K562 (cell line): ENCODE data around the gene ZNF80. TPM values are rescaled to one million over a fixed set of nuclear protein-coding genes. Genes with fewer than 3 reads are reported as not detected.

Source experiments
- ATAC-seq: fragments of 200-7000 bp; cut with Tn5 transposase; 3 replicates; pipeline ENCODE4 v1.9.1; 2020; ENCODE audit warnings: moderate library complexity
- BruUV-seq: library from RNA; stranded (reverse); fragments of 400-500 nt; replicated peaks from 2 replicates; lab custom pipeline; 2021; lab: Mats Ljungman, UMichigan
- CTCF ChIA-PET: fragments of 300-600 bp; formaldehyde crosslinking; extraction: SDS; loops from one replicate; lab custom pipeline; 2021; ENCODE audit warnings: low intra/inter-chr PET ratio; lab: Yijun Ruan, JAX
- POLR2A ChIA-PET: fragments of 300-600, 350-650 bp; sonication (Branson Sonifier 250); formaldehyde crosslinking; extraction: SDS; loops from one replicate; lab custom pipeline; 2021; ENCODE audit warnings: antibody characterized with exemption, inconsistent platforms; lab: Yijun Ruan, JAX
- DNase-seq, 4 experiments: peaks; one replicate each; pipeline versions ENCODE4 v3.0.0 to v3.0.0-alpha.2; 2011 to 2018; ENCODE audit warnings: low spot score in 3 of 4, mixed read lengths in 3 of 4; ENCODE audit errors: extremely low read depth in 1 of 4
- FAIRE-seq: peaks from 2 replicates; lab custom pipeline; 2011; peaks lifted over from hg19 to GRCh38; lab: Jason Lieb, UNC
- H2AFZ ChIP-seq: 2 replicates; pipeline ENCODE4 v1.6.0; 2011; ENCODE audit warnings: low read depth, low read length, control low read depth, inconsistent platforms
- H3K27ac ChIP-seq: fragments of 200-600 bp; 3 replicates; pipeline ENCODE4 v1.8.0; 2011; ENCODE audit warnings: low read depth, mild to moderate bottlenecking, control low read depth, inconsistent platforms, low read length, moderate library complexity, mixed read lengths; ENCODE audit errors: extremely low read depth
- H3K27me3 ChIP-seq, 2 experiments: fragments of 300-600 bp in 1 of 2; 2 replicates in 1 of 2; 3 replicates in 1 of 2; pipeline versions ENCODE4 v1.6.0 to v1.8.0; 2011; ENCODE audit warnings: inconsistent platforms in 2 of 2, low read length in 2 of 2, mild to moderate bottlenecking in 1 of 2, mixed read lengths in 1 of 2, moderate library complexity in 1 of 2; ENCODE audit not compliant: control insufficient read depth in 2 of 2, insufficient read depth in 2 of 2
- H3K36me3 ChIP-seq: fragments of 300-600 bp; 3 replicates; pipeline ENCODE4 v1.8.0; 2011; ENCODE audit warnings: mild to moderate bottlenecking, low read length, inconsistent platforms; ENCODE audit not compliant: control insufficient read depth, insufficient read depth
- H3K4me1 ChIP-seq, 2 experiments: fragments of 200-600 bp in 1 of 2; replicated peaks in 1 of 2; 2 replicates in 1 of 2; 3 replicates in 1 of 2; pipeline versions ENCODE4 v1.5.1 to v1.8.0; 2011; ENCODE audit warnings: inconsistent platforms in 2 of 2, low read length in 2 of 2, mild to moderate bottlenecking in 1 of 2, mixed read lengths in 1 of 2, moderate library complexity in 1 of 2; ENCODE audit not compliant: control insufficient read depth in 2 of 2, insufficient read depth in 2 of 2
- H3K4me2 ChIP-seq: 2 replicates; pipeline ENCODE4 v1.6.1; 2011; ENCODE audit warnings: low read length, control low read depth, inconsistent platforms, mixed read lengths; ENCODE audit not compliant: insufficient read depth
- H3K4me3 ChIP-seq: fragments of 200-600 bp; sonication (generic), shearing (Covaris generic); 2 replicates; pipeline ENCODE4 v1.5.1; 2016; ENCODE audit warnings: control low read depth, inconsistent platforms
- H3K79me2 ChIP-seq: fragments of 200-600 bp; 3 replicates; pipeline ENCODE4 v1.8.0; 2011; ENCODE audit warnings: low read length, inconsistent platforms; ENCODE audit not compliant: control insufficient read depth, insufficient read depth
- H3K9ac ChIP-seq, 2 experiments: 2 replicates each; pipeline versions ENCODE4 v1.6.0 to v1.6.1; 2011; ENCODE audit warnings: low read depth in 2 of 2, low read length in 2 of 2, control low read depth in 1 of 2, inconsistent platforms in 1 of 2, mild to moderate bottlenecking in 1 of 2, mixed read lengths in 1 of 2; ENCODE audit not compliant: insufficient read depth in 1 of 2
- H3K9me1 ChIP-seq: one replicate; pipeline ENCODE4 v1.6.0; 2011; ENCODE audit warnings: inconsistent platforms, mild to moderate bottlenecking, low read length, moderate library complexity; ENCODE audit not compliant: control insufficient read depth, insufficient read depth
- H3K9me3 ChIP-seq: replicated peaks from 2 replicates; pipeline ENCODE4 v1.5.1; 2011; ENCODE audit warnings: low read depth, low read length, inconsistent platforms; ENCODE audit not compliant: control insufficient read depth, insufficient read depth
- H4K20me1 ChIP-seq: replicated peaks from 2 replicates; pipeline ENCODE4 v1.6.1; 2011; ENCODE audit warnings: low read length, inconsistent platforms, mixed read lengths; ENCODE audit not compliant: control insufficient read depth, insufficient read depth
- CBFB ChIP-seq: sonication (generic); formaldehyde crosslinking; IDR thresholded peaks from 2 replicates; pipeline ENCODE4 v1.4.0; 2020; ENCODE audit warnings: mild to moderate bottlenecking, missing genetic modification reagents
- CHCHD3 ChIP-seq: fragments of 250-450 bp; sonication (Bioruptor Pico); IDR thresholded peaks from 2 replicates; pipeline ENCODE4 v2.1.2; 2022; ENCODE audit warnings: mild to moderate bottlenecking
- E2F3 ChIP-seq: fragments of 250-450 bp; sonication (Bioruptor Pico); IDR thresholded peaks from 2 replicates; pipeline ENCODE4 v1.4.0; 2020; ENCODE audit warnings: mild to moderate bottlenecking
- ETV5 ChIP-seq: sonication (generic); formaldehyde crosslinking; IDR thresholded peaks from 2 replicates; pipeline ENCODE4 v1.4.0; 2020; ENCODE audit warnings: low read depth, mild to moderate bottlenecking, missing genetic modification reagents
- HNRNPK ChIP-seq: fragments of 200-400 bp; formaldehyde crosslinking; IDR thresholded peaks from one replicate; pipeline ENCODE4 v1.6.1; 2018; ENCODE audit warnings: mild to moderate bottlenecking, low read depth, low read length; ENCODE audit not compliant: poor library complexity, severe bottlenecking
- KLF10 ChIP-seq: fragments of 250-450 bp; sonication (Bioruptor Pico); IDR thresholded peaks from 2 replicates; pipeline ENCODE4 v1.6.1; 2021; ENCODE audit warnings: matching md5 sums
- ZFX ChIP-seq: sonication (generic); formaldehyde crosslinking; IDR thresholded peaks from 2 replicates; pipeline ENCODE4 v1.8.0; 2022; ENCODE audit warnings: mild to moderate bottlenecking, missing genetic modification reagents, moderate library complexity
- ZNF133 ChIP-seq: fragments of 250-450 bp; sonication (Bioruptor Pico); IDR thresholded peaks from 2 replicates; pipeline ENCODE4 v1.4.0; 2020; ENCODE audit warnings: mild to moderate bottlenecking
- ZNF3 ChIP-seq: fragments of 250-450 bp; sonication (Bioruptor Pico); IDR thresholded peaks from 2 replicates; pipeline ENCODE4 v1.5.0; 2021; ENCODE audit warnings: mild to moderate bottlenecking, moderate library complexity
- WGBS: fragments of 100-300 bp; shearing (Covaris generic); methylation state at CpG from one replicate; pipeline ENCODE4 v1.1.6; 2016; ENCODE audit warnings: low coverage, mixed read lengths; ENCODE audit not compliant: insufficient coverage; ENCODE audit errors: missing lambda C conversion rate; 5-methylcytosine and 5-hydroxymethylcytosine counted together
- in situ Hi-C: fragments of 300-500 bp; cut with MboI; formaldehyde crosslinking; loops from 4 replicates; pipeline ENCODE4 v1.15.0; 2018; ENCODE audit warnings: inconsistent platforms, mixed read lengths
- intact Hi-C: fragments of 100-400 bp; cut with micrococcal nuclease; formaldehyde crosslinking; loops from 2 replicates; pipeline ENCODE4 v1.14.2; 2022
- polyA plus RNA-seq, 8 experiments: library from polyadenylated mRNA; depleted of rRNA in 4 of 8; stranded (reverse) in 5 of 8; unstranded in 3 of 8; fragments of >200 nt; fragmentation: Nextera tagmentation in 2 of 8; fragmentation: Illumina TruSeq in 1 of 8; extraction: Ambion mirVana in 2 of 8; extraction: Trizol in 1 of 8; gene quantifications; 2 replicates each; pipeline versions ENCODE4 v1.2.1 to v1.2.3, GENCODE V29; 2011 to 2014; ENCODE audit warnings: inconsistent platforms in 1 of 8, missing spikeins in 1 of 8
- total RNA-seq, 7 experiments: library from RNA; depleted of rRNA in 6 of 7; stranded (reverse); fragments of >200 nt in 6 of 7; fragmentation: Illumina TruSeq in 2 of 7; extraction: Trizol in 2 of 7; gene quantifications; 2 replicates each; pipeline versions ENCODE4 v1.2.1 to v1.2.3, GENCODE V29; 2011 to 2021; ENCODE audit warnings: low replicate concordance in 1 of 7
- TF ChIP-seq, protein P1 (sequence below), 3 experiments: fragments of 200-800 bp in 1 of 3; sonication (Bioruptor generic) in 1 of 3; sonication (generic) in 1 of 3; formaldehyde crosslinking in 1 of 3; IDR thresholded peaks; 2 replicates each; pipeline versions ENCODE4 v1.6.1 to v1.8.0; 2016 to 2022; ENCODE audit warnings: mild to moderate bottlenecking in 2 of 3, missing compliant biosample characterization in 2 of 3, missing genetic modification characterization in 2 of 3, missing genetic modification reagents in 1 of 3
- TF ChIP-seq, protein P2 (sequence below): fragments of 250-450 bp; sonication (Bioruptor Pico); IDR thresholded peaks from 2 replicates; pipeline ENCODE4 v1.5.0; 2022; ENCODE audit warnings: mild to moderate bottlenecking
- TF ChIP-seq, protein P3 (sequence below): sonication (generic); formaldehyde crosslinking; IDR thresholded peaks from 2 replicates; pipeline ENCODE4 v1.8.1; 2022; ENCODE audit warnings: missing genetic modification reagents

The ZNF80 gene
- total and polyA plus RNA-seq, 9 of the 15 experiments (the other 6 are each of a cell fraction or from before 2014, with no cell fraction given): 0.01 to 0.07 (median 0.04) TPM; not detected in 3

DNA sequence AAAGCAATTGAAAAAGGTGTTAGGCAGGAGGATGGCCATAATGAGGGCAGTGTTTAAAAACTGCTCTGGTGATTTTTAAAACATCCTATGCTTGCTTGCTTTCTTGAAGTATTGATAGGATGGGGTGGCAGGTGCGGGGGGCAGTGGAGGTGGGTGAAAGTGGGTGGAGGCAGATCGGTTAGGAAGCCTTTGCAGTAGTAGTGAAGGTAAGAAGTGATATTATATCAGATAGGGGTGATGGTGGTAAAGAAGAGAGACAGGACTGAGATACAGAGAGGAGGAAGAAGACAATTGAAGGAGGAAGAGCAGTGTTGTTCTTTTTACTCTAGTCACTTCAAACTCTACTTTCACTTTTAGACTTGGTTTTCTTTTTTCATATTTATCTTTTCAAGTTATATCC, 11.1 kb downstream of the ZNF80 start:
- ChIA-PET CTCF (no interaction called here), POLR2A (no interaction called here)
- intact Hi-C loops (no loop called here), in situ Hi-C loops (no loop called here)
- H3K4me1 ChIP-seq: no peaks in the 10 kb centered on the region
- DNase-seq (no peak), ATAC-seq (no peak), FAIRE-seq (no peak)
- no TSS peak for BruUV-seq
- no peaks in the 10 kb centered on the region for H4K20me1 ChIP-seq
- H3K9me3 ChIP-seq: no peaks in the 10 kb centered on the region
- no peak overlapping the region for H3K9ac ChIP-seq
- no peaks in the 10 kb centered on the region for H3K27me3 ChIP-seq
- no peak overlapping the region for H3K27ac ChIP-seq
- H3K36me3 ChIP-seq: no peaks in the 10 kb centered on the region
- no CpG with 5 or more reads among the region's 2 CpGs for WGBS
- H3K9me1 ChIP-seq: no peaks in the 10 kb centered on the region
- H3K79me2 ChIP-seq: no peaks in the 10 kb centered on the region
- no peak overlapping the region for H3K4me2 ChIP-seq
- H2AFZ ChIP-seq: no peak overlapping the region
- TF ChIP-seq ZNF133 (CRISPR knock-in tag): no peak
- TF ChIP-seq ETV5 (CRISPR knock-in tag): no peak
- no peak overlapping the region for H3K4me3 ChIP-seq

DNA sequence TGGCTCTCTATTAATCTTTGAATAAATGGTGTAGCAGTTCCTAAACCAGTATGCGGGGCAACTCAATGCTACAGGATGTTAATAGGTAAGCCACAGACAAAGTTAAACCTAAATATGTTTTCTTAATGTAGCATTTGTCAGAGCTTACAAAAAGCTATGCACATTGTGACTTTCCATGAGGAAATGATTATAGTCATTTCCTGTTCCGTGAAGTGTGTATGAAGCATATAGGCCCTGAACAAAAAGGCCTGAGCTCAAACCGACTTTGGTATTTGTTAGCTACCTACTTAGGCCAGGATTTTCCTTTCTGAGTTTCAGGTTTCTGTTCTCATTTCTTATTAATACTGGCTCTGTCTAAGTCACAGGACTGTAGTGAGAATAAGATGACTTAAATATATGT, 14.2 kb downstream of the ZNF80 start:
- ChIA-PET CTCF (no interaction called here), POLR2A (no interaction called here)
- WGBS: 14% methylated on average over 3 of the region's 3 CpGs
- Histone ChIP-seq H3K36me3 (no peaks in the 10 kb centered on the region), H3K4me1 (no peaks in the 10 kb centered on the region), H3K27me3 (no peaks in the 10 kb centered on the region), H4K20me1 (no peaks in the 10 kb centered on the region), H3K27ac (no peak overlapping the region), H2AFZ (no peak overlapping the region), H3K4me3 (no peak overlapping the region), H3K9ac (no peak overlapping the region), H3K9me3 (no peaks in the 10 kb centered on the region), H3K79me2 (no peaks in the 10 kb centered on the region), H3K9me1 (no peaks in the 10 kb centered on the region), H3K4me2 (no peak overlapping the region)
- in situ Hi-C loops: no loop called here
- FAIRE-seq (no peak), ATAC-seq (no peak), DNase-seq (no peak)
- no TSS peak for BruUV-seq
- TF ChIP-seq CBFB (CRISPR knock-in tag) (no peak), ZFX (no peak), CHCHD3 (CRISPR knock-in tag) (no peak), HNRNPK (no peak), E2F3 (CRISPR knock-in tag) (no peak), KLF10 (CRISPR knock-in tag) (no peak), ZNF3 (CRISPR knock-in tag) (no peak)
- TF ChIP-seq, protein P1, sequence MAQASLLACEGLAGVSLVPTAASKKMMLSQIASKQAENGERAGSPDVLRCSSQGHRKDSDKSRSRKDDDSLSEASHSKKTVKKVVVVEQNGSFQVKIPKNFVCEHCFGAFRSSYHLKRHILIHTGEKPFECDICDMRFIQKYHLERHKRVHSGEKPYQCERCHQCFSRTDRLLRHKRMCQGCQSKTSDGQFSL (CRISPR knock-in tag; IDR thresholded peaks at IDR 0.05): no peak
- TF ChIP-seq, protein P1 (tag; IDR thresholded peaks at IDR 0.05): no peak
- TF ChIP-seq, protein P2, sequence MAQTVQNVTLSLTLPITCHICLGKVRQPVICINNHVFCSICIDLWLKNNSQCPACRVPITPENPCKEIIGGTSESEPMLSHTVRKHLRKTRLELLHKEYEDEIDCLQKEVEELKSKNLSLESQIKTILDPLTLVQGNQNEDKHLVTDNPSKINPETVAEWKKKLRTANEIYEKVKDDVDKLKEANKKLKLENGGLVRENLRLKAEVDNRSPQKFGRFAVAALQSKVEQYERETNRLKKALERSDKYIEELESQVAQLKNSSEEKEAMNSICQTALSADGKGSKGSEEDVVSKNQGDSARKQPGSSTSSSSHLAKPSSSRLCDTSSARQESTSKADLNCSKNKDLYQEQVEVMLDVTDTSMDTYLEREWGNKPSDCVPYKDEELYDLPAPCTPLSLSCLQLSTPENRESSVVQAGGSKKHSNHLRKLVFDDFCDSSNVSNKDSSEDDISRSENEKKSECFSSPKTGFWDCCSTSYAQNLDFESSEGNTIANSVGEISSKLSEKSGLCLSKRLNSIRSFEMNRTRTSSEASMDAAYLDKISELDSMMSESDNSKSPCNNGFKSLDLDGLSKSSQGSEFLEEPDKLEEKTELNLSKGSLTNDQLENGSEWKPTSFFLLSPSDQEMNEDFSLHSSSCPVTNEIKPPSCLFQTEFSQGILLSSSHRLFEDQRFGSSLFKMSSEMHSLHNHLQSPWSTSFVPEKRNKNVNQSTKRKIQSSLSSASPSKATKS (CRISPR knock-in tag): no peak
- TF ChIP-seq, protein P3, sequence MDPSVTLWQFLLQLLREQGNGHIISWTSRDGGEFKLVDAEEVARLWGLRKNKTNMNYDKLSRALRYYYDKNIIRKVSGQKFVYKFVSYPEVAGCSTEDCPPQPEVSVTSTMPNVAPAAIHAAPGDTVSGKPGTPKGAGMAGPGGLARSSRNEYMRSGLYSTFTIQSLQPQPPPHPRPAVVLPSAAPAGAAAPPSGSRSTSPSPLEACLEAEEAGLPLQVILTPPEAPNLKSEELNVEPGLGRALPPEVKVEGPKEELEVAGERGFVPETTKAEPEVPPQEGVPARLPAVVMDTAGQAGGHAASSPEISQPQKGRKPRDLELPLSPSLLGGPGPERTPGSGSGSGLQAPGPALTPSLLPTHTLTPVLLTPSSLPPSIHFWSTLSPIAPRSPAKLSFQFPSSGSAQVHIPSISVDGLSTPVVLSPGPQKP: no peak
- intact Hi-C loops: no loop called here
